ENCODE data around the gene ETV4. TPM values are rescaled to one million over a fixed set of nuclear protein-coding genes. Genes with fewer than 3 reads are reported as not detected.

ETV4 gene
- total and polyA plus RNA-seq, 3 donors from 2014 or later: 1.4 to 2.2 (median 1.6) TPM

- 51 to 68% methylated on average over 4 of the region's 4 CpGs for WGBS, 2 donors
- Histone ChIP-seq H3K9me3 (no peaks in the 10 kb centered on the region), H3K4me1 (peaks cover 6% of the 10 kb centered on the region), H3K36me3 (ENCODE audit: low read depth, missing control alignments) (no peaks in the 10 kb centered on the region), H3K4me3 (no peak overlapping the region), H3K27me3 (no peaks in the 10 kb centered on the region), H3K27ac (no peak overlapping the region)
- TF ChIP-seq POLR2A (IDR thresholded peaks at IDR 0.05): no peak
- intact Hi-C loops (cut with DNase I; ENCODE audit: low total_unique reads): no loop called here
- DNase-seq: no peak
Observed at GRCh38 chr17:43581613-43582012, 35.5 kb upstream of the ETV4 start.

DNA sequence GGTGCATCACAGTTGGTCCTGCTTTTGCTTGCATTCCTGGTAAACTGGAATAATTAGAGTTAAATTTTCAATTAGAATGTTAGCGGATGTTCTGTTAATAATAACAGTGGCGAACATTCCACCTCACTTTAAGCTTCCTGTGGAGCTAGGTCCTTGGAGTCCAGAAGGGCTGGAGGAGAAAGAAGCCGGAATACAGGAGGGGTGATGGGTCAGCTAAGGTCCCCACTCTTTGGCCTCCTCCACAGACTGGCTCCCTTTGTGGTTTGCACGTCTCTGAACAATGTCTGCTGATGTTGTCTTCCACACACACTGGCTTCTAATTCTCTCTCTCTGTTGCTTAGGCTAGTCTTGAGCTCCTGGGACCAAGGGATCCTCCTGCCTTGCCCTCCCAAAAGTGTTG lies 35.0 kb upstream of the ETV4 start:
- Histone ChIP-seq H3K27ac (no peak overlapping the region), H3K4me3 (no peak overlapping the region), H3K36me3 (ENCODE audit: low read depth, missing control alignments) (no peaks in the 10 kb centered on the region), H3K4me1 (peaks cover 6% of the 10 kb centered on the region), H3K9me3 (no peaks in the 10 kb centered on the region), H3K27me3 (no peaks in the 10 kb centered on the region)
- TF ChIP-seq CTCF (IDR thresholded peaks at IDR 0.05) (no peak), POLR2A (IDR thresholded peaks at IDR 0.05) (no peak)
- intact Hi-C loops (cut with DNase I; ENCODE audit: low total_unique reads): no loop called here
- 39 to 50% methylated on average over 4 of the region's 4 CpGs for WGBS, 2 donors
- no peak for DNase-seq

- TF ChIP-seq POLR2A (IDR thresholded peaks at IDR 0.05) (no peak), CTCF (IDR thresholded peaks at IDR 0.05) (no peak)
- 75 to 80% methylated on average over 9 of the region's 9 CpGs for WGBS, 2 donors
- Histone ChIP-seq H3K27me3 (no peaks in the 10 kb centered on the region), H3K9me3 (no peaks in the 10 kb centered on the region), H3K4me3 (no peak overlapping the region), H3K4me1 (peaks cover 6% of the 10 kb centered on the region), H3K27ac (no peak overlapping the region), H3K36me3 (ENCODE audit: low read depth, missing control alignments) (no peaks in the 10 kb centered on the region)
- intact Hi-C loops (cut with DNase I; ENCODE audit: low total_unique reads): loop anchor here (5.0 kb wide), 1 partner anchor 93 kb away; no protein-coding TSS in a partner anchor
- no peak for DNase-seq
Observed at GRCh38 chr17:43579566-43580140, 33.5 kb upstream of the ETV4 start.

DNA sequence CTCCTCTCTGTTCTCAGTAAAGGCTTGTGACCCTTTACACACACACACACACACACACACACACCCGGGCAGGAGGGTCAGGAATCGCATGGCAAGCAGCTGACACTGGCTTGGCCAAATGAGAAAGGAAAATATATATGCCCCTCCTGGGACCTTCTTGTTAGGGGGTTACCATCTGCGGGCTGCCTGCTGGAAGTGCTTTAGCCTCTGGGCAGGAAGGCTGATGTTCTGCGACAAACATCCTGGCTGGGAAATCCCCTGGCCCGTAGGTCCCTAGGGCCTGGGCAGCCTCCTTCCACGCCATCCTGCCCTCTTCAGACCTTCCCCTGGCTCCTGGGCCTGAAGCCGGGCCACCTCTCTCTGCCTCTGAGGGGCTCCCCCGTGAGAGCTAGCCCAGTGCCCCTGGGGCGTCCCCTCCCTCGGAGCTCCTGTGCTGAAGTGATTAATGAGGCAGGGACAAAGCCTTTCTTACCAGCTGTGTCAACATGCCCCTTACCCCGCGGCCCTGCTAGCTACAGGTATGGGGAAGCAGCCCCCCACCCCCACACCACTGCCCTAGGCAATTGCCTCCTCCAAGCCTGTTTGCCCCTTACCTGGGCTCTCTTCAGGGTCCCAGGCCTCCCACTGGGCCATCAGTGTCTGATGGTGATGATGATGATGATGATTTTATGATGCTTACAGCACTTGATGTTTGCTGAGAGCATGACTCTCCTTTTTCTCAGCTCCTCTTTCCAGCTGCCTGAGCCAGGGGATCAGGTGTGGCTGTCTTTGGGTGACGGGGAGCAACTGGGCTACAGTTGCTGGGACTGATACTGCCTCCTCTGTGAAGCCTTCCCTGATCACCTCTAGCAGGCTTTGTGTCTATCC lies 32.8 kb upstream of the ETV4 start:
- no peak for TF ChIP-seq POLR2A (IDR thresholded peaks at IDR 0.05)
- no peak for TF ChIP-seq CTCF (IDR thresholded peaks at IDR 0.05)
- no peak overlapping the region for H3K4me3 ChIP-seq
- H3K27ac ChIP-seq: no peak overlapping the region
- H3K4me1 ChIP-seq: peaks cover 6% of the 10 kb centered on the region
- intact Hi-C loops (cut with DNase I; ENCODE audit: low total_unique reads): loop anchor here (5.0 kb wide), 1 partner anchor 93 kb away; no protein-coding TSS in a partner anchor
- no peaks in the 10 kb centered on the region for H3K9me3 ChIP-seq
- H3K36me3 ChIP-seq (ENCODE audit: low read depth, missing control alignments): no peaks in the 10 kb centered on the region
- H3K27me3 ChIP-seq: no peaks in the 10 kb centered on the region
- no peak for DNase-seq
- 69 to 86% methylated on average over 3 to 13 of the region's 13 CpGs for WGBS, 2 donors

- TF ChIP-seq POLR2A (IDR thresholded peaks at IDR 0.05) (no peak), CTCF (IDR thresholded peaks at IDR 0.05) (no peak)
- DNase-seq: no peak
- intact Hi-C loops (cut with DNase I; ENCODE audit: low total_unique reads): loop anchor here (5.0 kb wide), 1 partner anchor 94 kb away; no protein-coding TSS in a partner anchor
- Histone ChIP-seq H3K27ac (no peak overlapping the region), H3K36me3 (ENCODE audit: low read depth, missing control alignments) (no peaks in the 10 kb centered on the region), H3K4me3 (no peak overlapping the region), H3K27me3 (no peaks in the 10 kb centered on the region), H3K9me3 (no peaks in the 10 kb centered on the region), H3K4me1 (peaks cover 6% of the 10 kb centered on the region)
- WGBS, 2 donors: 75 to 87% methylated on average over 1 of the region's 1 CpG
Observed at GRCh38 chr17:43578404-43578698, 32.2 kb upstream of the ETV4 start.

Data from testis (tissue), 3 donors.